Adrenal gland (tissue), 5 donors: ENCODE measurements around the gene KMT2C.

ENCODE experiments used
- POLR2A ChIP-seq, 2 donors: fragments of 450-650 bp; IDR thresholded peaks; one replicate each; pipeline ENCODE4 v1.6.1; 2017; ENCODE audit warnings: antibody characterized with exemption in 2 of 2, mild to moderate bottlenecking in 2 of 2, moderate library complexity in 1 of 2
- TF ChIP-seq, protein P1 (sequence below), 6 experiments: fragments of 450-650 bp in 4 of 6; fragments of 200-600 bp in 2 of 6; sonication (generic) in 1 of 6; IDR thresholded peaks; 1 replicate in 5 of 6; 2 replicates in 1 of 6; pipeline versions ENCODE4 v1.5.1 to v1.8.0; 2016 to 2021; ENCODE audit warnings: antibody characterized with exemption in 6 of 6, mild to moderate bottlenecking in 2 of 6, moderate library complexity in 1 of 6
- donor health status: DM: no; HTN: no; CAD: no.

DNA sequence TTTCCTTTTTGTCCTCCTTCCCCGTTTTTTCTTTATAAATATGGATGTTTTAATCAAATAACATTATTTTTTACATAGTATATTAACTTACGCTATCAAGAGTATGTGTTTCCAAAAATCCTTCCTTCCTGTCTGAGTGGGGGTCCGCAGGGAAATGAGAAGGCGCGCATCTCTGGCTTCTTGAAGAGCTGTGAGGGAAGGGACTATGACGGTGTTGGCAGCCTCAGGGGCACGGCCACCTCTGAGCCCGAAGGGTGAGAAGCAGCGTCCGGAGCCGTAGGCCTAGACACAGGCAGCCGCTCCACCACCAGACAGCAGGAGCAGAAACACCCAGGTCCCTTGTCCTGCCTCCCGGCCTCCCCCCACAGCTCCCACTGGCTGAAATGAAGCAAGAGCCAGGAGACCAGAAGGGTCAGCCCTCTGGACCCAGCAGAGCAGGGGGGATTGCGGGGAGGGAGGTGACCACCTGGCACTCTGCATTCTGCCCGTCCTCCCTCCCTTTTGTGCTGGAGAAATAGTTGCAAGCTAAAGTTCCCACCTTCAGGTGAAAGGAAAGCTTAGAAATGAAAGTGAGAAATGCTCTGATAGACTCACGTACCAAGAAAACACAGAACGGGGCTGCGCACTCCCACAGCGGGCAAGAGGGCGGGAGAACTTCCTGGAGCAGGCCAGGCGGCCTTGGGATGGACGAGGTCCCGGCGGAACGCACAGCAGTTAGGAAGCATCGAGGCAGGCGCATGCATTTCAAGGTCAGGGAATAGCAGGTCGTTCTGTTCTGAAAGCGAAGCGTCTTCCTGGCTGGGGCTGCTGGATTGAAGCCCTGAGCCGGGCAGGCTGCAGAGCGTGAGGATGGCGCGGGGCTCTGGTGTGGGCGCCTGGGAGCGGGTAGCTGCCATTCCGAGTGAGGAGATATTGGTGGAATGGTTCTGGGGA is 304.9 kb downstream of the KMT2C start:
- TF ChIP-seq, protein P1, sequence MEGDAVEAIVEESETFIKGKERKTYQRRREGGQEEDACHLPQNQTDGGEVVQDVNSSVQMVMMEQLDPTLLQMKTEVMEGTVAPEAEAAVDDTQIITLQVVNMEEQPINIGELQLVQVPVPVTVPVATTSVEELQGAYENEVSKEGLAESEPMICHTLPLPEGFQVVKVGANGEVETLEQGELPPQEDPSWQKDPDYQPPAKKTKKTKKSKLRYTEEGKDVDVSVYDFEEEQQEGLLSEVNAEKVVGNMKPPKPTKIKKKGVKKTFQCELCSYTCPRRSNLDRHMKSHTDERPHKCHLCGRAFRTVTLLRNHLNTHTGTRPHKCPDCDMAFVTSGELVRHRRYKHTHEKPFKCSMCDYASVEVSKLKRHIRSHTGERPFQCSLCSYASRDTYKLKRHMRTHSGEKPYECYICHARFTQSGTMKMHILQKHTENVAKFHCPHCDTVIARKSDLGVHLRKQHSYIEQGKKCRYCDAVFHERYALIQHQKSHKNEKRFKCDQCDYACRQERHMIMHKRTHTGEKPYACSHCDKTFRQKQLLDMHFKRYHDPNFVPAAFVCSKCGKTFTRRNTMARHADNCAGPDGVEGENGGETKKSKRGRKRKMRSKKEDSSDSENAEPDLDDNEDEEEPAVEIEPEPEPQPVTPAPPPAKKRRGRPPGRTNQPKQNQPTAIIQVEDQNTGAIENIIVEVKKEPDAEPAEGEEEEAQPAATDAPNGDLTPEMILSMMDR (IDR thresholded peaks at IDR 0.05), result no peak
- no peak for TF ChIP-seq POLR2A (IDR thresholded peaks at IDR 0.05)
